Measurements from ENCODE around the gene SPIB. TPM values are rescaled to one million over a fixed set of nuclear protein-coding genes. Genes with fewer than 3 reads are reported as not detected.

SPIB gene
- total RNA-seq, 1 experiment from 2014 or later, result 1.3 TPM

Other genes with a start within 250 kb of the SPIB start
- 255 and 312 TPM in 2 replicates for gene MYH14, start 215.3 kb upstream of the SPIB start, total RNA-seq (2022)
- 5.3 and 6.8 TPM in 2 replicates for gene KCNC3, start 89.6 kb upstream of the SPIB start, total RNA-seq (2022)
- 1.9 and 3.6 TPM in 2 replicates for gene NAPSA, start 53.3 kb upstream of the SPIB start, total RNA-seq (2022)
- 72.7 and 77.5 TPM in 2 replicates for gene NR1H2, start 42.5 kb upstream of the SPIB start, total RNA-seq (2022)
- gene POLD1, start 34.6 kb upstream of the SPIB start, total RNA-seq (2022), result 67.1 and 81.9 TPM in 2 replicates
- not detected in 2 replicates for gene MYBPC2, start 14.0 kb downstream of the SPIB start, total RNA-seq (2022)
- gene EMC10, start 57.6 kb downstream of the SPIB start, total RNA-seq (2022), result 200 and 214 TPM in 2 replicates
- gene GARIN5A, start 57.9 kb downstream of the SPIB start, total RNA-seq (2022), result 6.0 and 7.8 TPM in 2 replicates
- gene JOSD2, start 92.3 kb downstream of the SPIB start, total RNA-seq (2022), result 33.5 and 38.6 TPM in 2 replicates
- not detected in 2 replicates for gene ASPDH, start 95.0 kb downstream of the SPIB start, total RNA-seq (2022)
- not detected in 2 replicates for gene LRRC4B, start 149.5 kb downstream of the SPIB start, total RNA-seq (2022)
- gene SYT3, start 220.9 kb downstream of the SPIB start, total RNA-seq (2022), result not detected in 2 replicates
- gene C19orf81, start 230.5 kb downstream of the SPIB start, total RNA-seq (2022), result not detected in 2 replicates

Data from Calu3 (cell line).